ENCODE results near the gene TMPRSS12.
"Not testable (repeated sequence)": the region's sequence is repeated elsewhere in the genome, so short reads cannot be mapped to it uniquely, and the experiment has no call there.

Gene TMPRSS12

GRCh38 chr12:50833801-50834200 lies 8.9 kb upstream of the TMPRSS12 start:
- H3K27ac ChIP-seq (ENCODE audit: insufficient read depth in 1 of 2, low read depth in 1 of 2, low read length in 2 of 2, poor library complexity in 1 of 2, severe bottlenecking in 2 of 2); H3K4me1 ChIP-seq (ENCODE audit: control extremely low read depth in 1 of 4, control insufficient read depth in 4 of 4, insufficient read depth in 4 of 4, low read length in 3 of 4); H3K27me3 ChIP-seq (replicated peaks in 2 of 5; ENCODE audit: control insufficient read depth in 4 of 5, insufficient read depth in 5 of 5, low read length in 4 of 5); POLR2A ChIA-PET; CTCF ChIA-PET; H3K4me3 ChIP-seq (ENCODE audit: control insufficient read depth in 1 of 7, extremely low read depth in 1 of 7, insufficient read depth in 4 of 7, low read depth in 2 of 7, low read length in 6 of 7); DNase-seq; H3K36me3 ChIP-seq (ENCODE audit: control insufficient read depth in 4 of 4, insufficient read depth in 4 of 4, low read length in 3 of 4): not testable (repeated sequence)
- peaks cover 1 to 15% (median 6%) of the 10 kb centered on the region in 5 experiments for H3K9me3 ChIP-seq (ENCODE audit: control extremely low read depth in 1 of 5, control insufficient read depth in 4 of 5, insufficient read depth in 2 of 5, low read depth in 1 of 5, low read length in 4 of 5)

GRCh38 chr12:50839042-50839441 lies 3.7 kb upstream of the TMPRSS12 start:
- H3K4me1 ChIP-seq (ENCODE audit: control extremely low read depth in 1 of 4, control insufficient read depth in 4 of 4, insufficient read depth in 4 of 4, low read length in 3 of 4) = peaks cover 0 to 2% (median 0%) of the 10 kb centered on the region in 4 experiments
- ChIA-PET POLR2A (no interaction called here), CTCF (interaction anchor here (0.6 to 0.9 kb wide), 3 partner anchors 13 to 40 kb away, joined by 3 to 4 read pairs (median 3); no protein-coding TSS in a partner anchor)
- no peaks in the 10 kb centered on the region for H3K27me3 ChIP-seq (replicated peaks in 2 of 5; ENCODE audit: control insufficient read depth in 4 of 5, insufficient read depth in 5 of 5, low read length in 4 of 5)
- H3K36me3 ChIP-seq (ENCODE audit: control insufficient read depth in 4 of 4, insufficient read depth in 4 of 4, low read length in 3 of 4) = no peaks in the 10 kb centered on the region
- H3K9me3 ChIP-seq (ENCODE audit: control extremely low read depth in 1 of 5, control insufficient read depth in 4 of 5, insufficient read depth in 2 of 5, low read depth in 1 of 5, low read length in 4 of 5) = peaks cover 1 to 13% (median 10%) of the 10 kb centered on the region in 5 experiments
- no peak overlapping the region for H3K27ac ChIP-seq (ENCODE audit: insufficient read depth in 1 of 2, low read depth in 1 of 2, low read length in 2 of 2, poor library complexity in 1 of 2, severe bottlenecking in 2 of 2)
- no CpG with 5 or more reads among the region's 2 CpGs for WGBS (ENCODE audit: insufficient coverage)
- no peak for DNase-seq
- no peak overlapping the region for H3K4me3 ChIP-seq (ENCODE audit: control insufficient read depth in 1 of 7, extremely low read depth in 1 of 7, insufficient read depth in 4 of 7, low read depth in 2 of 7, low read length in 6 of 7)

- H3K4me3 ChIP-seq (ENCODE audit: control insufficient read depth in 1 of 7, extremely low read depth in 1 of 7, insufficient read depth in 4 of 7, low read depth in 2 of 7, low read length in 6 of 7) = no peak overlapping the region
- no peak overlapping the region for H3K27ac ChIP-seq (ENCODE audit: insufficient read depth in 1 of 2, low read depth in 1 of 2, low read length in 2 of 2, poor library complexity in 1 of 2, severe bottlenecking in 2 of 2)
- peaks cover 0 to 2% (median 0%) of the 10 kb centered on the region in 4 experiments for H3K4me1 ChIP-seq (ENCODE audit: control extremely low read depth in 1 of 4, control insufficient read depth in 4 of 4, insufficient read depth in 4 of 4, low read length in 3 of 4)
- 96% methylated on average over 5 of the region's 7 CpGs for WGBS (ENCODE audit: insufficient coverage)
- POLR2A ChIA-PET = no interaction called here
- H3K27me3 ChIP-seq (replicated peaks in 2 of 5; ENCODE audit: control insufficient read depth in 4 of 5, insufficient read depth in 5 of 5, low read length in 4 of 5) = no peaks in the 10 kb centered on the region
- peaks cover 0 to 9% (median 8%) of the 10 kb centered on the region in 5 experiments for H3K9me3 ChIP-seq (ENCODE audit: control extremely low read depth in 1 of 5, control insufficient read depth in 4 of 5, insufficient read depth in 2 of 5, low read depth in 1 of 5, low read length in 4 of 5)
- no peaks in the 10 kb centered on the region for H3K36me3 ChIP-seq (ENCODE audit: control insufficient read depth in 4 of 4, insufficient read depth in 4 of 4, low read length in 3 of 4)
- DNase-seq = peak in 2 of 3 donors; percentile 16 to 21
- CTCF ChIA-PET = interaction anchor here (0.9 to 1.2 kb wide), 2 partner anchors 15 to 146 kb away, joined by 3 read pairs; no protein-coding TSS in a partner anchor
Measured at GRCh38 chr12:50840809-50841487, 1.8 kb upstream of the TMPRSS12 start.

- Histone ChIP-seq H3K4me1 (ENCODE audit: control extremely low read depth in 1 of 4, control insufficient read depth in 4 of 4, insufficient read depth in 4 of 4, low read length in 3 of 4) (peaks cover 0 to 2% (median 0%) of the 10 kb centered on the region in 4 experiments), H3K9me3 (ENCODE audit: control extremely low read depth in 1 of 5, control insufficient read depth in 4 of 5, insufficient read depth in 2 of 5, low read depth in 1 of 5, low read length in 4 of 5) (peaks cover 0 to 9% (median 8%) of the 10 kb centered on the region in 5 experiments), H3K27me3 (replicated peaks in 2 of 5; ENCODE audit: control insufficient read depth in 4 of 5, insufficient read depth in 5 of 5, low read length in 4 of 5) (no peaks in the 10 kb centered on the region), H3K4me3 (ENCODE audit: control insufficient read depth in 1 of 7, extremely low read depth in 1 of 7, insufficient read depth in 4 of 7, low read depth in 2 of 7, low read length in 6 of 7) (no peak overlapping the region), H3K36me3 (ENCODE audit: control insufficient read depth in 4 of 4, insufficient read depth in 4 of 4, low read length in 3 of 4) (no peaks in the 10 kb centered on the region), H3K27ac (ENCODE audit: insufficient read depth in 1 of 2, low read depth in 1 of 2, low read length in 2 of 2, poor library complexity in 1 of 2, severe bottlenecking in 2 of 2) (no peak overlapping the region)
- ChIA-PET POLR2A (no interaction called here), CTCF (no interaction called here)
- WGBS (ENCODE audit: insufficient coverage) = 67% methylated on average over 3 of the region's 7 CpGs
- DNase-seq = peak in 2 of 3 donors; percentile 13 to 54
Measured at GRCh38 chr12:50841716-50842531, 802 bp upstream of the TMPRSS12 start.

DNA sequence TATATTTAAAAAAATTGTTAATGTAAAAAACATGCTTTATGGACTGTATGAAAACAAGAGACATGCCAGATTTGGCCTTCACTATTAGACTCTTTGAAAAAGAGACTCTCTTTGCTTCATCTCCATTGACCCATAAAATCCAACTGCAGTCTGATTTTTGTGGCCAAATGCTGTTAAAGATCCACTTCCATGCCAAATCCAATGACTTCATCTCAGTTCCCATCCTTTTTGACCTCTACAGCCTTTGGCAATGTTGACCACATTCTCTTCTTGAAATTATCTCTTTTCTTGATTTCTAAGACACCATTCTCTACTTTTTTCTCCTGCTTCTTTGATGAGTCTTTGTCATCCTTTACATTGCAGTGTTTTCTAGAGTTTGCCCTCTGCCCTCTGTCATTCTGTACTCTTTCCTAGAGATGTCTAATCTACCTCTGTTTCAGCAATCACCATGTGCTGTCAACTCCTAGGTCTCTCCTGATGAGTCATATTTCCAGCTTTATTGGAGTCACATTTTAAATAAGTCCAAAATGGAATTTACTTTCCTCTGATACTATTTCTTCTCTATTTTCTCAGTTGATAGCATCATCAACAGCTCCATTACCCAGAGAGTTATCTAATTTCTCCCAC lies 2.4 kb downstream of the TMPRSS12 start:
- Histone ChIP-seq H3K27me3 (replicated peaks in 2 of 5; ENCODE audit: control insufficient read depth in 4 of 5, insufficient read depth in 5 of 5, low read length in 4 of 5) (no peaks in the 10 kb centered on the region), H3K27ac (ENCODE audit: insufficient read depth in 1 of 2, low read depth in 1 of 2, low read length in 2 of 2, poor library complexity in 1 of 2, severe bottlenecking in 2 of 2) (no peak overlapping the region), H3K9me3 (ENCODE audit: control extremely low read depth in 1 of 5, control insufficient read depth in 4 of 5, insufficient read depth in 2 of 5, low read depth in 1 of 5, low read length in 4 of 5) (peaks cover 0 to 9% (median 8%) of the 10 kb centered on the region in 5 experiments), H3K36me3 (ENCODE audit: control insufficient read depth in 4 of 4, insufficient read depth in 4 of 4, low read length in 3 of 4) (no peaks in the 10 kb centered on the region), H3K4me1 (ENCODE audit: control extremely low read depth in 1 of 4, control insufficient read depth in 4 of 4, insufficient read depth in 4 of 4, low read length in 3 of 4) (peaks cover 0 to 2% (median 0%) of the 10 kb centered on the region in 4 experiments), H3K4me3 (ENCODE audit: control insufficient read depth in 1 of 7, extremely low read depth in 1 of 7, insufficient read depth in 4 of 7, low read depth in 2 of 7, low read length in 6 of 7) (no peak overlapping the region)
- ChIA-PET CTCF (interaction anchor here (1.1 kb wide), 1 partner anchor 16 kb away, joined by 3 read pairs; no protein-coding TSS in a partner anchor), POLR2A (no interaction called here)
- no peak for DNase-seq

DNA sequence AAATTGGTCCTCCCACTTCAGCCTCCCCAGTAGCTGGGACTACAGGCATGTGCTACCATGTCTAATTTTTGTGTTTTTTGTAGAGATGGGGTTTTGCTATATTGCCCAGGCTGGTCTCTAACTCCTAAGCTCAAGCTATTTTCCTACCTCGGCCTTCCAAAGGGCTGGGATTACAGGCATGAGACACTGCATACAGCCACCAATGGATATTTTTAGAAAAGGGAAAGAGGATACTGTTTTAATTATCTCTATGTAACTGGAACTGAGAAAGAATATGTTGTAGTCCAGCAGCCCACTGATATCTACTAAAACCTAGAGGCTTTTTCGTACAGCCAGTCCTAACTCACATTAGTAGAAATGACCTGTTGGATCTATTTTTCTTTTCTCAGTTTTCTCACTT lies 6.2 kb downstream of the TMPRSS12 start:
- H3K4me1 ChIP-seq (ENCODE audit: control extremely low read depth in 1 of 4, control insufficient read depth in 4 of 4, insufficient read depth in 4 of 4, low read length in 3 of 4) = no peaks in the 10 kb centered on the region
- no peak overlapping the region for H3K27ac ChIP-seq (ENCODE audit: insufficient read depth in 1 of 2, low read depth in 1 of 2, low read length in 2 of 2, poor library complexity in 1 of 2, severe bottlenecking in 2 of 2)
- H3K27me3 ChIP-seq (replicated peaks in 2 of 5; ENCODE audit: control insufficient read depth in 4 of 5, insufficient read depth in 5 of 5, low read length in 4 of 5) = no peaks in the 10 kb centered on the region
- H3K4me3 ChIP-seq (ENCODE audit: control insufficient read depth in 1 of 7, extremely low read depth in 1 of 7, insufficient read depth in 4 of 7, low read depth in 2 of 7, low read length in 6 of 7) = no peak overlapping the region
- no peaks in the 10 kb centered on the region for H3K36me3 ChIP-seq (ENCODE audit: control insufficient read depth in 4 of 4, insufficient read depth in 4 of 4, low read length in 3 of 4)
- DNase-seq = no peak
- H3K9me3 ChIP-seq (ENCODE audit: control extremely low read depth in 1 of 5, control insufficient read depth in 4 of 5, insufficient read depth in 2 of 5, low read depth in 1 of 5, low read length in 4 of 5) = peaks cover 0 to 5% (median 0%) of the 10 kb centered on the region in 5 experiments
- POLR2A ChIA-PET = no interaction called here
- CTCF ChIA-PET = no interaction called here
- WGBS (ENCODE audit: insufficient coverage) = 100% methylated on average over 1 of the region's 2 CpGs

DNA sequence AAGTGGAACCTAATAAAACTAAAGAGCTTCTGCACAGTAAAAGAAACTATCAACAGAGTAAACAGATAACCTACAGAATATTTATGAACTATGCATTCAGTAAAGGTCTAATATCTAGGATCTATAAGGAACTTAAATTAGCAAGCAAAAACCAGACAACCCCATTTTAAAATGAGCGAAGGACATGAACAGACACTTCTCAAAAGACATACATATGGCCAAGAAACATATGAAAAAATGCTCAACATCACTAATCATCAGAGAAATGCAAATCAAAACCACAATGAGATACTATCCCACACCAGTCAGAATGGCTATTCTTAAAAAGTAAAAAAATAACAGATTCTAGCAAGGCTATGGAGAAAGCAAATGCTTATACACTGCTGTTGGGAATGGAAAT lies 12.5 kb downstream of the TMPRSS12 start:
- H3K9me3 ChIP-seq (ENCODE audit: control extremely low read depth in 1 of 5, control insufficient read depth in 4 of 5, insufficient read depth in 2 of 5, low read depth in 1 of 5, low read length in 4 of 5); H3K27ac ChIP-seq (ENCODE audit: insufficient read depth in 1 of 2, low read depth in 1 of 2, low read length in 2 of 2, poor library complexity in 1 of 2, severe bottlenecking in 2 of 2); POLR2A ChIA-PET; H3K27me3 ChIP-seq (replicated peaks in 2 of 5; ENCODE audit: control insufficient read depth in 4 of 5, insufficient read depth in 5 of 5, low read length in 4 of 5); CTCF ChIA-PET; H3K4me3 ChIP-seq (ENCODE audit: control insufficient read depth in 1 of 7, extremely low read depth in 1 of 7, insufficient read depth in 4 of 7, low read depth in 2 of 7, low read length in 6 of 7); DNase-seq; H3K36me3 ChIP-seq (ENCODE audit: control insufficient read depth in 4 of 4, insufficient read depth in 4 of 4, low read length in 3 of 4); H3K4me1 ChIP-seq (ENCODE audit: control extremely low read depth in 1 of 4, control insufficient read depth in 4 of 4, insufficient read depth in 4 of 4, low read length in 3 of 4): not testable (repeated sequence)
- WGBS (ENCODE audit: insufficient coverage) = 100% methylated on average over 1 of the region's 1 CpG
